Inferior parietal cortex (tissue), 1 donor: ENCODE results near the gene TEKT1.

Source experiments
- DNase-seq: peaks from one replicate; pipeline ENCODE4 v3.0.0-alpha.2; 2016; ENCODE audit errors: extremely low spot score

The TEKT1 gene

DNA sequence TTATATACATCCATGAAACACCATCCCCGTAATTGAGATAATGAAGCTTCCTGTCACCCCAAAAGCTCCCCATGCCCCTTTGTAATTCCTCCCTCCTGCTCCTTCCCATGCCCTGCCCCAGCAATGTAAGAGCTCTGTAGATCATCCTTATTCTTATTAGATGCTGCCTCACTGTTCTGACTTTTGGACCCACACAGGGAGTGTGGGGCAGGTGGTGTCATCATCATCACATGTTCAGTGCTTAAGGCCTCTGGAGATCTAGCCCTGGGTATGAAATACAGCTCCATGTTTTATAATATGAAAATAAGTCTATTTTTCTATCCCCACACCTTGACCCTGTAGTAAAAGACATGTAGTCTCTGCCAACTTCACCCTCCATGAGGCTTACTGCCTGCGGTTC is 73.8 kb downstream of the TEKT1 start:
- no peak for DNase-seq

DNA sequence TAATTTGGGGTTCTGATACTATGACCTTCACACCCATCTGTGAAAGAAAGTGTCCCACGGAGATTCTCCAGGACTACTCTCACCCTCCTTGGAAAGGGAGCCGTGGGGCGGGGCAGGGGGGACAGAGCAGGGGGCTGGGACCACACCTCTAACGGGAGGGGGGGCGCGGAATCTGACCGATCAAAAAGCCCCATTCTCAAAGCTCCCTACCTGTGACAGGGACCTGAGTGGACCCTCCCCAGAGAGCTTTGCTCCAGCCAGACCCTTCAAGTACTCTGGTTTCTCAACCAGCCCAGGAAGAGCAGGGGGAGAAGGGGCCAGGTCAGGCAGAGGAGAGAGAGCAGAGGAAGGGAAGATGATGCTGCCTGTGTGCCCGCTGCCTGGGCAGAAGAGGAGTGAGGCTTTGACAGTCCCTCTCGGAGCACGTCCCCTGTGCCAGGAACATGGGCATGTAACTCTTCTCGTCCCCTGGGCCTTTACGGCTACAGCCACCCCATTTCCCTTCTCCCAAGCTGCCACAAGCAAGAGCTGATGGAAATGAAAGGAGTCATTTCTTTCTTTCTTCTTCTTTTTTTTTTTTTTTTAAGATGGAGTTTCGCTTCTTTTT is 75.0 kb downstream of the TEKT1 start:
- DNase-seq: no peak

DNA sequence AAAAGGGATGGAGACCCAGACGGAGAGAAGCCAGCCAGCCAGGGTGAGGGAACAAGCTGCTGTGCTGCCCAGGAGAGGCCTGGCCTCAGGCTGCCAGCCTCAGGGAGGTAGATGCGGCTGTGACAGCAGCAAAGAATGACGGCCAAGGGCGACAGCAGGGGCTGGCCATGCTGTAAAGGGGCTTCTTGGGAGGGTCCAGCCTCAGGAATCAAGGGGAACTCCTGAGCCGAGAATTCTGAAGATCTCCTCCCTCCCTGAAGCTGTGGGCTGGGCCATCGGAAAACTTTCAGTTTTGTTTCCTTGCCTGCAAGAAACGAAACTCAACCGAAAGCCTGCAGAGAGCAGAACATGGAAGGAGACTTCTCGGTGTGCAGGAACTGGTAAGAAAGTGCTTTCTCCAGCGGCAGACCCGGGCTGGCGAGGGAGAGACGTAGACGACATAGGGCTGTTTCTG is 75.8 kb downstream of the TEKT1 start, which contains the start of gene XAF1:
Gene XAF1 (plus strand): TSS at position 316 of the 454 bp plus-strand sequence. CDS start 33 bp downstream, at position 349.
- DNase-seq: peak; percentile 9

DNA sequence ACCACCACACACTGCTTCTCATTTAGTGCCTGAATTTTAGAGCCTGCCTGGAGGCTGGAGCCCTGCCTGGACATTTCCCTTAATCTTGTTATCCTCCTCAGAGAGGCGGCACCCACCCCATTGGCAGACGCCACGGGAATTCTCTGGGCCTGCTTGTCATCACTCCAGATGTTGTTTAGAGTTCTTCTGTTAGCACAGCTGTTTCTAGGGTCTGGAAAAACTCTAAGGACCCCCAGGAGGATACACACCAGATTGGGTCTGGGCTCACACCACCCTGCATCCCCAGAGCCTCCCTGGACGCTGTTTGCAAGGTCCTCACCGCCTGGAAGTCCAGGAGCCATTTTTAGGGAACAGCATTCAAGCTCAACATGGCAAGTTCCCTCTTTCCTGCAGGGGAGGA is 76.2 kb downstream of the TEKT1 start:
- no peak for DNase-seq

DNA sequence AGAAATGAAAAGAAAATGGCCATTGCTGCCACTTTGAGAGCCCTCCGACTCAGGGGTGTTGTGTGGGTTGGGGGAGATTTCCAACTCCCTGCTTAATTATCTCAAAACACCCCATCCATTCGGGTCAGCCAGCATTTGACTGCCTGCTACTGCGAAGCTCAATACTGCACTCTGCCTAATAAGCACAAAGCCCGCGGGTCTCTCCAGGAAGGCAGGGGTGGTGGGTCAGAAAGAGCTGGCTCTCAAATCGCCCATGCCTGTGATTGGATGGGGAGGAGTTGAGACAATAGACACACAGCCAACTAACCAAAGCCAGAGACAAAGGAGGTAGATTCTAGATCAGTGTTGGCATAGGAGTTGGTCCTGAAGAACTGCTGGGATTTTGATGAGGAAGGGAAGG is 78.0 kb downstream of the TEKT1 start:
- DNase-seq: no peak

DNA sequence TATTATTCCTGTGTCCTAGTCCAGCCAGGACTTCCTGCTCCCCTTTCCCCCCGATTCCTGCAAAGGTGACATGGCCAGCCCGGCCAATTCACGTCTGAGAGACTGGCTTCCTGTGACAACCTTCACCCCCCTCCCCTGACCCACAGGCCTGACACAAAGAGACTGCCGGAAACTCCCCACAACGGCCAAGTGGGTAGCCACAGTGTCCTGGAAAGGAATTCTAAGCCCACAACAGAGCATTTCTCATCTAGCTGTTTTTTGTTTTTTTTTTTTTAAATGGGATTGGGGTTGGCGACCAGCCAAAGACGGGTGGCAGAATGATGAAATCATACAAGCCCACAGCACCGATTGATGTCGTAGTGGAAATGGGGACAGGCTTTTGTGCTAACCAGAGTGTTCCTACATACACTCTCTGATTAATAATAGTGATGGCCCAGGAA is 78.5 kb downstream of the TEKT1 start:
- DNase-seq: no peak

DNA sequence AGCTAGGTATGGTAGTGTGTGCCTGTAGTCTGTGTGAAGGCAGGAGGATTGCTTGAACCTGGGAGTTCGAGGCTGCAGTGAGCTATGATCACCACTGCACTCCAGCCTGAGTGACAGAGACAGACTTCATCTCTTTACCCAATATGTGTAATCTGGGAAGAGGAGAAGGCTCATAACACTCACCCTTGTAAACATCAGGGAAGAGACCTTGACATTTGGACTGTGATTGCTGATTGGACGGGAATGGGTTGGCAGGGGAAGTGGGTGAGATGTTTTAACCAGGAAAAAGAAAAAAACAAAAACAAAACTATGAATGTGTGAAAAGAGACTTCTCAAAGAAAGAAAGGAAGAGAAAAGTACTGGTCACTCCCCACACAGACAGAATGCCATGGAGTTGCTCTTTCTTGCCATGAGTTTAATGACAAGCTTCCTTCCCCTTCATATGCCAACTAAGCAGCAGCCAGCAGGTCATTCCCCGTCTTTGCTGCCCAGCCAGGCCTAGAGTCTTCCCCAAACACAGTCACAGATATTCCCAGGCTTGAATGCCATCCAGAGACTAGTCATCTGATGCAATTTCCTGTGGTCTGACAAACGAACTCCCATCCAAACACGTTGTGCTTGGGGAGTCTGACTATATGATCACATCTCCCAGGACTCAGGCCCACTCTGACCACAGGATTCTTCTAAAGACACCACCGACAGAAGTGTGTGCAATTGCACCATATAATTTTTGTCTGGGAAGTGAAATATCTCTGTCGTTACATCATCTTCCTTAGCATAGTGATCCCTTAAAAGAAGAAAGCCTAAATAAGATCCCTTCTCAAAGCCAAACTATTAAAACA is 79.2 kb downstream of the TEKT1 start:
- DNase-seq: no peak

DNA sequence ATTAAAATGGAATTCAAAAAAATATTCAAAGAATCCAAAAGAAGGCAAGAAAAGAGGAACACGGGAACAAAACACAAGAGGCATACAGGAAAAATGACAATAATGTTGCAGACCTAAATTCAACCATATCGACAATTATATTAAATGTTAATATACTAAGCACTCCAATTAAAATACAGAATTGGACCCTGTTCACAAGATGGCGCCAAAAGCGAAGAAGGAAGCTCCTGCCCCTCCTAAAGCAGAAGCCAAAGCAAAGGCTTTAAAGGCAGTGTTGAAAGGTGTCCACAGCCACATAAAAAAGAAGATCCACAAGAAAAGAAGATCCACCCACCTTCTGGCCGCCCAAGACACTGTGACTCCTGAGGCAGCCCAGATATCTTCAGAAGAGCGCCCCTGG is 82.0 kb downstream of the TEKT1 start:
- no peak for DNase-seq

DNA sequence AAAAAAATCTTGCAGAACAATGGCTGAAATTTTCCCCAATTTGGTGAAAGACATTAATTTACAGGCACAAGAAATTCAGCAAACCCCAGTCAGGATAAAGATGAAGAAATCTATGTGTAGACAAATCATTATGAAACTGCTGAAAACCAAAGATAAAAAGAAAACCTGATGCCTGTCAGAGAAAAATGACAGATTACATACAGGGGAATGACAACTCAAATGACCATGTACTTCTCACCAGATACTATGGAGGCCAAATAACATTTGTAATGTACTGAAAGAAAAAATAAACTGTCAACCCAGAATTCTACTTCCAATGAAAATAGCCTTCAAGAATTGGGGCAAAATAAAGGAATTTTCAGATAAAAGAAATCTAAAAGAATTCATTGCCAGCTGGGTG is 82.9 kb downstream of the TEKT1 start:
- no peak for DNase-seq
